Iris pigment epithelial cell (primary cell): ENCODE data around the gene HMGB3.
"Not testable (repeated sequence)": the region's sequence is repeated elsewhere in the genome, so short reads cannot be mapped to it uniquely, and the experiment has no call there.

Source experiments
- DNase-seq: peaks from one replicate; pipeline ENCODE4 v3.0.0-alpha.2; 2011; ENCODE audit warnings: low read depth

The HMGB3 gene

GRCh38 chrX:150977411-150978162 is 5.5 kb upstream of the HMGB3 start:
- DNase-seq = no peak

GRCh38 chrX:150980186-150980585 is 2.9 kb upstream of the HMGB3 start:
- DNase-seq = no peak

GRCh38 chrX:150980711-150981110 is 2.4 kb upstream of the HMGB3 start:
- no peak for DNase-seq

GRCh38 chrX:150982235-150982787 is 824 bp upstream of the HMGB3 start:
- peak; percentile 11 for DNase-seq

GRCh38 chrX:150983521-150984168 is 510 bp downstream of the HMGB3 start:
- DNase-seq = no peak

- DNase-seq = no peak
Measured at GRCh38 chrX:150984169-150984824, 1.2 kb downstream of the HMGB3 start.

- not testable (repeated sequence) for DNase-seq
Measured at GRCh38 chrX:150987687-150988086, 4.6 kb downstream of the HMGB3 start.

GRCh38 chrX:150989420-150989819 is 6.3 kb downstream of the HMGB3 start:
- DNase-seq = no peak

- DNase-seq = no peak
Measured at GRCh38 chrX:150990910-150991309, 7.8 kb downstream of the HMGB3 start.

GRCh38 chrX:151000861-151001331 is 17.8 kb downstream of the HMGB3 start:
- no peak for DNase-seq

- DNase-seq = no peak
Measured at GRCh38 chrX:151004085-151004484, 20.9 kb downstream of the HMGB3 start.

- DNase-seq = no peak
Measured at GRCh38 chrX:151006410-151007109, 23.4 kb downstream of the HMGB3 start.

GRCh38 chrX:151009582-151009981 is 26.4 kb downstream of the HMGB3 start:
- no peak for DNase-seq

- DNase-seq = no peak
Measured at GRCh38 chrX:151013164-151013743, 30.1 kb downstream of the HMGB3 start.

GRCh38 chrX:151015684-151016083 is 32.5 kb downstream of the HMGB3 start:
- no peak for DNase-seq

- peak; percentile 32 for DNase-seq
Measured at GRCh38 chrX:151019856-151020255, 36.7 kb downstream of the HMGB3 start.

- no peak for DNase-seq
Measured at GRCh38 chrX:151030845-151031244, 47.7 kb downstream of the HMGB3 start.

GRCh38 chrX:151031391-151031975 is 48.3 kb downstream of the HMGB3 start:
- no peak for DNase-seq

GRCh38 chrX:151039351-151039750 is 56.2 kb downstream of the HMGB3 start:
- no peak for DNase-seq
